Head of caudate nucleus (tissue), 42 donors: ENCODE data around the gene ZC3H7A.

Experiments
- DNase-seq, 42 donors: peaks; one replicate each; pipeline versions ENCODE4 v3.0.0 to v3.0.0-alpha.2; 2020 to 2021; ENCODE audit warnings: mixed read lengths in 7 of 42
- intact Hi-C: fragments of 100-400 bp; cut with DNase I; formaldehyde crosslinking; loops from one replicate; pipeline ENCODE4 v1.15.0; 2022

Gene ZC3H7A

GRCh38 chr16:11743308-11744074 lies 53.6 kb downstream of the ZC3H7A start:
- peak in 18 of 42 donors; percentile 10 to 67 (median 28) for DNase-seq
- intact Hi-C loops = loop anchor here (2.0 kb wide), 1 partner anchor 53 kb away; the partner anchor contains the start of gene ZC3H7A

- peak; percentile 96 to 100 (median 100) for DNase-seq
- intact Hi-C loops = loop anchor here (2.0 kb wide), 1 partner anchor 54 kb away; the partner anchor contains the start of gene ZC3H7A
Observed at GRCh38 chr16:11742536-11743307, 54.3 kb downstream of the ZC3H7A start, which contains the start of gene TXNDC11. TXNDC11 (minus strand) TSS chr16:11742857; CDS start chr16:11742730, 127 bp downstream.

- intact Hi-C loops = loop anchor here (2.0 kb wide), 1 partner anchor 55 kb away; the partner anchor contains the start of gene ZC3H7A
- DNase-seq = peak in 25 of 42 donors; percentile 5 to 60 (median 31)
Observed at GRCh38 chr16:11742093-11742535, 54.9 kb downstream of the ZC3H7A start.

- peak in 1 of 42 donors; percentile 28 for DNase-seq
- intact Hi-C loops = no loop called here
Observed at GRCh38 chr16:11740567-11740966, 56.5 kb downstream of the ZC3H7A start.

- DNase-seq = peak in 1 of 42 donors; percentile 25
- intact Hi-C loops = loop anchor here (10.0 kb wide), 1 partner anchor 64 kb away; no protein-coding TSS in a partner anchor
Observed at GRCh38 chr16:11738742-11739544, 58.1 kb downstream of the ZC3H7A start.

- intact Hi-C loops = loop anchor here (10.0 kb wide), 1 partner anchor 63 kb away; no protein-coding TSS in a partner anchor
Observed at GRCh38 chr16:11737713-11738112, 59.3 kb downstream of the ZC3H7A start.

GRCh38 chr16:11736903-11737302 lies 60.2 kb downstream of the ZC3H7A start:
- intact Hi-C loops = loop anchor here (10.0 kb wide), 1 partner anchor 62 kb away; no protein-coding TSS in a partner anchor
- no peak for DNase-seq

More at GRCh38 chr16:11737713-11738112, 59.3 kb downstream of the ZC3H7A start:
- DNase-seq = no peak

GRCh38 chr16:11735787-11736186 lies 61.3 kb downstream of the ZC3H7A start:
- no peak for DNase-seq
- intact Hi-C loops = loop anchor here (10.0 kb wide), 1 partner anchor 61 kb away; no protein-coding TSS in a partner anchor

GRCh38 chr16:11734653-11735043 lies 62.4 kb downstream of the ZC3H7A start:
- intact Hi-C loops = loop anchor here (10.0 kb wide), 1 partner anchor 60 kb away; no protein-coding TSS in a partner anchor
- DNase-seq = peak in 16 of 42 donors; percentile 12 to 77 (median 42)

GRCh38 chr16:11734025-11734652 lies 62.9 kb downstream of the ZC3H7A start:
- intact Hi-C loops = loop anchor here (10.0 kb wide), 1 partner anchor 59 kb away; no protein-coding TSS in a partner anchor
- DNase-seq = peak in 3 of 42 donors; percentile 15 to 25 (median 17)

GRCh38 chr16:11731222-11731621 lies 65.8 kb downstream of the ZC3H7A start:
- intact Hi-C loops = loop anchor here (10.0 kb wide), 1 partner anchor 56 kb away; no protein-coding TSS in a partner anchor
- no peak for DNase-seq

- no peak for DNase-seq
- intact Hi-C loops = loop anchor here (10.0 kb wide), 1 partner anchor 55 kb away; no protein-coding TSS in a partner anchor
Observed at GRCh38 chr16:11729787-11730186, 67.3 kb downstream of the ZC3H7A start.

GRCh38 chr16:11727796-11728543 lies 69.1 kb downstream of the ZC3H7A start:
- intact Hi-C loops = no loop called here
- DNase-seq = no peak

- no peak for DNase-seq
- intact Hi-C loops = no loop called here
Observed at GRCh38 chr16:11726008-11726407, 71.0 kb downstream of the ZC3H7A start.

GRCh38 chr16:11725457-11725856 lies 71.6 kb downstream of the ZC3H7A start:
- no peak for DNase-seq
- intact Hi-C loops = no loop called here

GRCh38 chr16:11722468-11722808 lies 74.6 kb downstream of the ZC3H7A start:
- intact Hi-C loops = no loop called here
- DNase-seq = no peak

- intact Hi-C loops = no loop called here
Observed at GRCh38 chr16:11721781-11722467, 75.1 kb downstream of the ZC3H7A start.

More at GRCh38 chr16:11721781-11722467, 75.1 kb downstream of the ZC3H7A start:
- DNase-seq = no peak
